Smooth muscle cell (in vitro differentiated cells): Measurements from ENCODE around the gene ABT1. TPM values are rescaled to one million over a fixed set of nuclear protein-coding genes. Genes with fewer than 3 reads are reported as not detected.

Experiments used
- DNase-seq: peaks from one replicate; lab custom pipeline; 2025; ENCODE audit not compliant: unreplicated experiment; lab: John Stamatoyannopoulos, UW
- H2AFZ ChIP-seq: fragments of 200-600 bp; sonication (generic); 2 replicates; pipeline ENCODE4 v1.6.0; 2016; ENCODE audit warnings: antibody characterized with exemption, low read depth, mild to moderate bottlenecking
- H3F3A ChIP-seq: fragments of 200-600 bp; sonication (generic); 2 replicates; pipeline ENCODE4 v1.6.0; 2017; ENCODE audit warnings: antibody characterized with exemption, low read depth
- H3K27ac ChIP-seq: fragments of 200-600 bp; sonication (generic); 2 replicates; pipeline ENCODE4 v1.5.1; 2016; ENCODE audit warnings: low read depth, mild to moderate bottlenecking
- H3K27me3 ChIP-seq: fragments of 200-600 bp; sonication (generic); 2 replicates; pipeline ENCODE4 v1.6.1; 2016; ENCODE audit warnings: low read depth, mild to moderate bottlenecking
- H3K36me3 ChIP-seq: fragments of 200-600 bp; sonication (generic); 2 replicates; pipeline ENCODE4 v1.5.1; 2016; ENCODE audit warnings: low read depth
- H3K4me1 ChIP-seq: fragments of 200-600 bp; sonication (generic); 2 replicates; pipeline ENCODE4 v1.5.1; 2016; ENCODE audit warnings: low read depth
- H3K4me2 ChIP-seq: fragments of 200-600 bp; sonication (generic); 2 replicates; pipeline ENCODE4 v1.6.0; 2016; ENCODE audit warnings: mild to moderate bottlenecking
- H3K4me3 ChIP-seq: fragments of 200-600 bp; sonication (generic); 2 replicates; pipeline ENCODE4 v1.5.1; 2016; ENCODE audit warnings: mild to moderate bottlenecking
- H3K79me2 ChIP-seq: fragments of 200-600 bp; sonication (generic); 2 replicates; pipeline ENCODE4 v1.6.0; 2016; ENCODE audit warnings: low read depth, mild to moderate bottlenecking
- H3K9ac ChIP-seq: fragments of 200-600 bp; sonication (generic); 2 replicates; pipeline ENCODE4 v1.6.0; 2016; ENCODE audit warnings: low read depth
- H3K9me3 ChIP-seq: fragments of 200-600 bp; sonication (generic); replicated peaks from 2 replicates; pipeline ENCODE4 v1.5.1; 2016; ENCODE audit warnings: low read depth
- H4K20me1 ChIP-seq: fragments of 200-600 bp; sonication (generic); 2 replicates; pipeline ENCODE4 v1.6.0; 2016; ENCODE audit warnings: low read depth
- WGBS: methylation state at CpG from one replicate; pipeline ENCODE4 v1.1.7; 2016; ENCODE audit warnings: low lambda C conversion rate; 5-methylcytosine and 5-hydroxymethylcytosine counted together
- polyA plus RNA-seq: library from polyadenylated mRNA; unstranded; fragments of >200 nt; fragmentation: Nextera tagmentation; extraction: Ambion mirVana; gene quantifications from 2 replicates; pipeline ENCODE4 v1.2.1, GENCODE V29; 2016
- total RNA-seq: library from RNA; depleted of rRNA; stranded (reverse); fragments of >200 nt; gene quantifications from 2 replicates; pipeline ENCODE4 v1.2.3, GENCODE V29; 2014
- TF ChIP-seq, protein P1 (sequence below): fragments of 200-600 bp; sonication (generic); IDR thresholded peaks from 2 replicates; pipeline ENCODE4 v1.5.1; 2017; ENCODE audit warnings: borderline replicate concordance, mild to moderate bottlenecking, antibody characterized with exemption; ENCODE audit not compliant: insufficient read depth, poor library complexity, severe bottlenecking

The ABT1 gene
- total and polyA plus RNA-seq, 2 experiments from 2014 or later, result 22.8 to 34.9 TPM

DNA sequence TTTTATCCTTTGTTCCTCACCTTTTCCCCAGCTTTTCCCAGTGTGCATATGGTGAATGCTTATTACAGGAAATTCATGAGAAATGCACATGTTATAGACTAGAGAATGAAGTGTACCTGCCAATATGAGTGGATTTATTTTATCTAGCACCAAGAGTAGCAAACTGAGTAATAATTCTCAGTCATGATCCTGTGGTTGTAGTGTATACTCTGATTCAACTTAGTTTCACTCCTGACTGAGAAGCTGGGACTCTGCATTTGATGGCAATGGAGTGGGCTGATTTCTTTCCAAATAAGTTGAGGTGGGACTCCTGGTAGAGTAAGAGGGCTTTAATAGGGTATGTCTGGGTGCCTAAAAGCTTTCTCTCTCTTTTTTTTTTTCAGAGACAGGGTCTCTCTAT is 4.0 kb downstream of the ABT1 start:
- no peak overlapping the region for H3K9ac ChIP-seq
- H3K36me3 ChIP-seq, result no peaks in the 10 kb centered on the region
- TF ChIP-seq, protein P1, sequence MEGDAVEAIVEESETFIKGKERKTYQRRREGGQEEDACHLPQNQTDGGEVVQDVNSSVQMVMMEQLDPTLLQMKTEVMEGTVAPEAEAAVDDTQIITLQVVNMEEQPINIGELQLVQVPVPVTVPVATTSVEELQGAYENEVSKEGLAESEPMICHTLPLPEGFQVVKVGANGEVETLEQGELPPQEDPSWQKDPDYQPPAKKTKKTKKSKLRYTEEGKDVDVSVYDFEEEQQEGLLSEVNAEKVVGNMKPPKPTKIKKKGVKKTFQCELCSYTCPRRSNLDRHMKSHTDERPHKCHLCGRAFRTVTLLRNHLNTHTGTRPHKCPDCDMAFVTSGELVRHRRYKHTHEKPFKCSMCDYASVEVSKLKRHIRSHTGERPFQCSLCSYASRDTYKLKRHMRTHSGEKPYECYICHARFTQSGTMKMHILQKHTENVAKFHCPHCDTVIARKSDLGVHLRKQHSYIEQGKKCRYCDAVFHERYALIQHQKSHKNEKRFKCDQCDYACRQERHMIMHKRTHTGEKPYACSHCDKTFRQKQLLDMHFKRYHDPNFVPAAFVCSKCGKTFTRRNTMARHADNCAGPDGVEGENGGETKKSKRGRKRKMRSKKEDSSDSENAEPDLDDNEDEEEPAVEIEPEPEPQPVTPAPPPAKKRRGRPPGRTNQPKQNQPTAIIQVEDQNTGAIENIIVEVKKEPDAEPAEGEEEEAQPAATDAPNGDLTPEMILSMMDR, result no peak
- no peak for DNase-seq
- no peak overlapping the region for H2AFZ ChIP-seq
- H3K27me3 ChIP-seq, result no peaks in the 10 kb centered on the region
- no peaks in the 10 kb centered on the region for H3K9me3 ChIP-seq
- no peaks in the 10 kb centered on the region for H3F3A ChIP-seq
- H4K20me1 ChIP-seq, result no peaks in the 10 kb centered on the region
- no peak overlapping the region for H3K27ac ChIP-seq
- H3K4me3 ChIP-seq, result no peak overlapping the region
- no peaks in the 10 kb centered on the region for H3K4me1 ChIP-seq
- H3K4me2 ChIP-seq, result no peak overlapping the region
- H3K79me2 ChIP-seq, result peaks cover 17% of the 10 kb centered on the region

DNA sequence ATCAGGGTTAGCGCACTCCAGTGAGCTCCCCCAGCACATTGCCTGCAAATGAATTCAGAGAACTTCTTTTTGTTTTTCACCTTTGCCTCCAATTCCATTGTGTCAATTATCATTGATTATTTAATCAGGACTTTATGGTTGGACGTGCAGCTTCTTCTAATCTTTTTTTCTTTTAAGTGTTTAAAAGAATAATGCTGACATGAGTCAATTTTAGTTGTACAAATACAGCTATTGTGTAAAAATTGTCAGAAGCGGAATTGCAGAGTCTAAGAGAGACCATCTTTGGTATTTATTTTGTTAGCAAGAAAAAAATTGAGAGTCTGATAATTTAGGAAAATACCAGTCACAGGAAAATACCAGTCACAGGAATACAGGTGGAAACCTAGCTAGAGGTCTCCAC is 5.5 kb downstream of the ABT1 start:
- H3K79me2 ChIP-seq, result peaks cover 13% of the 10 kb centered on the region
- TF ChIP-seq, protein P1, result no peak
- H3K4me3 ChIP-seq, result no peak overlapping the region
- H3K27ac ChIP-seq, result no peak overlapping the region
- 96% methylated on average over 3 of the region's 3 CpGs for WGBS
- no peaks in the 10 kb centered on the region for H3K9me3 ChIP-seq
- no peak overlapping the region for H2AFZ ChIP-seq
- no peaks in the 10 kb centered on the region for H4K20me1 ChIP-seq
- H3K4me2 ChIP-seq, result no peak overlapping the region
- no peak overlapping the region for H3K9ac ChIP-seq
- no peaks in the 10 kb centered on the region for H3K4me1 ChIP-seq
- no peaks in the 10 kb centered on the region for H3K36me3 ChIP-seq
- H3F3A ChIP-seq, result no peaks in the 10 kb centered on the region
- no peak for DNase-seq
- H3K27me3 ChIP-seq, result no peaks in the 10 kb centered on the region

DNA sequence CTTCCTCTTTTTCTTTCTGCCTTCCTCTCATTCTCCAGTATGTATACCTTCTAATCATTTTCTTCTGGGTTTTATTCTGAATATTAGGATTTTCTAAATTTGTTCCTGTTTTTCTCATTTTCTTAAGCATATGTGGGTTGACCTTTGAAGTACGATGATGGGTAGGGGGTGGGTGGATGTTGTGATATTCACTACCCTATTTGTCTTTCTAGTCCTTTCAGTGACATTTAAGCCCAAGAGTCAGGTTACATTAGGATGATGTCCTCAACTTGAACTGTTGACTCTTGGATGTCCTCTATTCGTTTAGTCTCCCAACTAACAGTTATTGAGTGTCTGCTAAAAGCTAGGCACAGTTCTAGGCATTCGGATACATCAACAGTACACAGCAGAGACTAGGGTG is 7.3 kb downstream of the ABT1 start:
- Histone ChIP-seq H3K4me2 (no peak overlapping the region), H3K27ac (no peak overlapping the region), H3K36me3 (no peaks in the 10 kb centered on the region), H3K27me3 (no peaks in the 10 kb centered on the region), H2AFZ (no peak overlapping the region), H3K4me1 (no peaks in the 10 kb centered on the region), H3K9ac (no peak overlapping the region), H3K9me3 (no peaks in the 10 kb centered on the region), H3F3A (no peaks in the 10 kb centered on the region), H4K20me1 (no peaks in the 10 kb centered on the region), H3K4me3 (no peak overlapping the region), H3K79me2 (no peaks in the 10 kb centered on the region)
- TF ChIP-seq, protein P1, result no peak
- WGBS, result 68% methylated on average over 3 of the region's 3 CpGs
- DNase-seq, result no peak

DNA sequence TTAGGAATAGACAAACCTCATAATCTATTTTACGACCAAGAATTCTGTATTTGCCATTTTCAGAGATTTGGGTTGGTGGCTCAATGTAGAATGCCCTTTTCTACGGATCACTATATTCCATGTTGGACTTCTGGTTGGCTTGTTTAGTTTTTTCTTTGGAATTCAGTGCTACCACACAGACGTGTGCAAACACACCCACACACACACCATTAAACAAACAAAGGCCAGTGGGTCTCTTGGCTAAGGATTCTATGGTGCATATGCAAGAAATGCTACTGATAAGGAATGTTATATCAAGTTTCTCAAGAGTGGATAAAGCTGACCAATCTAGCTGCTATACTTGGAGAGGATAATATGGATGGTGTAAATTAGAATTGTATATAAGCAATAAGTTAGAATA is 8.0 kb downstream of the ABT1 start:
- no peak for DNase-seq
- Histone ChIP-seq H4K20me1 (no peaks in the 10 kb centered on the region), H3K4me2 (no peak overlapping the region), H3K27ac (no peak overlapping the region), H3K9ac (no peak overlapping the region), H3K4me3 (no peak overlapping the region), H3K27me3 (no peaks in the 10 kb centered on the region), H3F3A (no peaks in the 10 kb centered on the region), H3K9me3 (no peaks in the 10 kb centered on the region), H2AFZ (no peak overlapping the region), H3K36me3 (no peaks in the 10 kb centered on the region), H3K79me2 (no peaks in the 10 kb centered on the region), H3K4me1 (no peaks in the 10 kb centered on the region)
- WGBS, result 54% methylated on average over 3 of the region's 3 CpGs
- TF ChIP-seq, protein P1, result no peak
